Measurements from ENCODE around the gene LITAFD.

GRCh38 chr16:8899709-8900317 lies 17.7 kb downstream of the LITAFD start:
- TF ChIP-seq CTCF (IDR thresholded peaks at IDR 0.05) (no peak), POLR2A (IDR thresholded peaks at IDR 0.05) (no peak)

Measured in adrenal gland (tissue), 5 donors.